CD4-positive, alpha-beta T cell (primary cell): Measurements from ENCODE around the gene PTH2. TPM values are rescaled to one million over a fixed set of nuclear protein-coding genes. Genes with fewer than 3 reads are reported as not detected.

Experiments
- ATAC-seq: fragments of 200-7000 bp; cut with Tn5 transposase; one replicate; pipeline ENCODE4 v1.10.0; 2022; ENCODE audit warnings: mild to moderate bottlenecking; ENCODE audit not compliant: poor library complexity
- CTCF ChIA-PET: fragments of 350-600 bp; sonication (Branson Sonifier 250); formaldehyde crosslinking; loops from one replicate; lab custom pipeline; 2021; ENCODE audit warnings: antibody characterized with exemption, inconsistent platforms; lab: Charles Lee
- POLR2A ChIA-PET: fragments of 350-600 bp; sonication (Branson Sonifier 250); formaldehyde crosslinking; loops from one replicate; lab custom pipeline; 2021; ENCODE audit warnings: antibody characterized with exemption, inconsistent platforms; lab: Charles Lee
- DNase-seq, 14 experiments: peaks; one replicate each; pipeline ENCODE4 v3.0.0-alpha.2; 2013 to 2020; ENCODE audit warnings: mixed read lengths in 2 of 14
- H3K27ac ChIP-seq, 2 donors: one replicate each; pipeline versions ENCODE4 v1.5.1 to v1.7.0; 2013; ENCODE audit warnings: low read length in 2 of 2, low read depth in 1 of 2, mild to moderate bottlenecking in 1 of 2
- H3K27me3 ChIP-seq, 2 experiments: 1 replicate in 1 of 2; 2 replicates in 1 of 2; pipeline versions ENCODE4 v1.6.1 to v1.7.0; 2013; ENCODE audit warnings: low read length in 2 of 2, control low read depth in 1 of 2, mild to moderate bottlenecking in 1 of 2, moderate library complexity in 1 of 2; ENCODE audit not compliant: insufficient read depth in 2 of 2, control insufficient read depth in 1 of 2
- H3K36me3 ChIP-seq: one replicate; pipeline ENCODE4 v1.6.1; 2013; ENCODE audit warnings: low read length, control low read depth; ENCODE audit not compliant: insufficient read depth
- H3K4me1 ChIP-seq: one replicate; pipeline ENCODE4 v1.6.1; 2013; ENCODE audit warnings: low read length, control low read depth; ENCODE audit not compliant: insufficient read depth
- H3K4me3 ChIP-seq: one replicate; pipeline ENCODE4 v1.5.1; 2013; ENCODE audit warnings: mild to moderate bottlenecking, low read length, moderate library complexity
- H3K9me3 ChIP-seq, 2 experiments: 1 replicate in 1 of 2; 2 replicates in 1 of 2; pipeline versions ENCODE4 v1.6.1 to v1.7.0; 2013; ENCODE audit warnings: low read length in 2 of 2, mild to moderate bottlenecking in 2 of 2, control low read depth in 1 of 2, moderate library complexity in 1 of 2; ENCODE audit not compliant: control insufficient read depth in 1 of 2, insufficient read depth in 1 of 2
- H3K27ac Mint-ChIP-seq: one replicate; pipeline ENCODE4 v1.8.0; 2020; ENCODE audit warnings: mixed read lengths
- H3K27me3 Mint-ChIP-seq: one replicate; pipeline ENCODE4 v1.8.0; 2021; ENCODE audit warnings: mixed read lengths
- H3K36me3 Mint-ChIP-seq: one replicate; pipeline ENCODE4 v1.8.0; 2021; ENCODE audit warnings: low read depth, mixed read lengths
- H3K4me1 Mint-ChIP-seq: one replicate; pipeline ENCODE4 v1.8.0; 2021; ENCODE audit warnings: low read depth, mixed read lengths
- H3K4me3 Mint-ChIP-seq: one replicate; pipeline ENCODE4 v1.8.0; 2020; ENCODE audit warnings: mild to moderate bottlenecking, mixed read lengths
- H3K9me3 Mint-ChIP-seq: one replicate; pipeline ENCODE4 v1.8.0; 2020; ENCODE audit warnings: mixed read lengths
- CTCF ChIP-seq: fragments of 200-600 bp; IDR thresholded peaks from one replicate; pipeline ENCODE4 v1.8.0; 2022; ENCODE audit warnings: antibody characterized with exemption, mild to moderate bottlenecking
- intact Hi-C, 2 experiments: fragments of 100-400 bp; cut with DNase I in 1 of 2; cut with micrococcal nuclease in 1 of 2; formaldehyde crosslinking; loops; one replicate each; pipeline versions ENCODE4 v1.15.1 to v1.9.0; 2023 to 2025; cut with DNase I, micrococcal nuclease
- total RNA-seq, 174 experiments: library from RNA in 2 of 174; stranded (reverse) in 2 of 174; gene quantifications; one replicate each; pipeline ENCODE4 v1.2.3 and lab custom pipeline; 2021 to 2026

The PTH2 gene
- total RNA-seq, 2 experiments from 2014 or later = not detected

- no peaks in the 10 kb centered on the region for H3K9me3 Mint-ChIP-seq
- H3K36me3 Mint-ChIP-seq = no peaks in the 10 kb centered on the region
- no peak overlapping the region for H3K27ac Mint-ChIP-seq
- Histone ChIP-seq H3K36me3 (no peaks in the 10 kb centered on the region), H3K27me3 (peaks cover 74 to 94% of the 10 kb centered on the region in 2 experiments), H3K4me3 (peak overlapping the region; percentile 30), H3K27ac (no peak overlapping the region), H3K9me3 (peaks cover 0 to 25% of the 10 kb centered on the region in 2 experiments), H3K4me1 (peaks cover 53% of the 10 kb centered on the region)
- H3K4me3 Mint-ChIP-seq = peak overlapping the region; percentile 82
- DNase-seq = peak in 10 of 14 experiments; percentile 25 to 76 (median 42)
- peaks cover 62% of the 10 kb centered on the region for H3K4me1 Mint-ChIP-seq
- CTCF ChIA-PET = interaction anchor here (0.6 to 1.2 kb wide), 4 partner anchors 11 to 48 kb away, joined by 3 to 6 read pairs (median 4); no protein-coding TSS in a partner anchor
- POLR2A ChIA-PET = interaction anchor here (4.2 kb wide), 1 partner anchor 12 kb away, joined by 20 read pairs; no protein-coding TSS in a partner anchor
- ATAC-seq = peak; percentile 66
- intact Hi-C loops = loop anchor here in 1 of 2 experiments (2.0 kb wide), 1 partner anchor 14 kb away; no protein-coding TSS in a partner anchor
- H3K27me3 Mint-ChIP-seq = peaks cover 88% of the 10 kb centered on the region
- TF ChIP-seq CTCF = peak; percentile 45
These were observed 702 bp downstream of the PTH2 start for GRCh38 chr19:49422407-49423070.

- ATAC-seq = no peak
- intact Hi-C loops = loop anchor here in 1 of 2 experiments (1.0 to 2.0 kb wide), 2 partner anchors 13 to 30 kb away; no protein-coding TSS in a partner anchor
- no peaks in the 10 kb centered on the region for H3K36me3 Mint-ChIP-seq
- ChIA-PET POLR2A (interaction anchor here (4.2 kb wide), 1 partner anchor 11 kb away, joined by 20 read pairs; no protein-coding TSS in a partner anchor), CTCF (interaction anchor here (0.6 to 1.2 kb wide), 4 partner anchors 12 to 48 kb away, joined by 3 to 6 read pairs (median 4); no protein-coding TSS in a partner anchor)
- Histone ChIP-seq H3K4me3 (no peak overlapping the region), H3K27ac (no peak overlapping the region), H3K27me3 (peaks cover 68 to 88% of the 10 kb centered on the region in 2 experiments), H3K36me3 (no peaks in the 10 kb centered on the region), H3K9me3 (peaks cover 0 to 21% of the 10 kb centered on the region in 2 experiments), H3K4me1 (peaks cover 50% of the 10 kb centered on the region)
- no peak overlapping the region for H3K27ac Mint-ChIP-seq
- TF ChIP-seq CTCF = no peak
- H3K4me1 Mint-ChIP-seq = peaks cover 59% of the 10 kb centered on the region
- H3K27me3 Mint-ChIP-seq = peaks cover 85% of the 10 kb centered on the region
- H3K4me3 Mint-ChIP-seq = peak overlapping the region; percentile 79
- no peak for DNase-seq
- H3K9me3 Mint-ChIP-seq = no peaks in the 10 kb centered on the region
These were observed 1.4 kb downstream of the PTH2 start for GRCh38 chr19:49421878-49422202.

- CTCF ChIA-PET = interaction anchor here (0.5 to 1.9 kb wide), 5 partner anchors 29 to 295 kb away, joined by 3 to 5 read pairs (median 4); no protein-coding TSS in a partner anchor
- H3K4me3 Mint-ChIP-seq = peak overlapping the region; percentile 79
- H3K36me3 ChIP-seq = no peaks in the 10 kb centered on the region
- intact Hi-C loops = loop anchor here in 1 of 2 experiments (1.0 kb wide), 1 partner anchor 29 kb away; no protein-coding TSS in a partner anchor
- H3K27ac Mint-ChIP-seq = no peak overlapping the region
- TF ChIP-seq CTCF = no peak
- H3K4me3 ChIP-seq = no peak overlapping the region
- peak; percentile 45 for ATAC-seq
- POLR2A ChIA-PET = interaction anchor here (1.3 to 4.2 kb wide), 2 partner anchors 11 to 13 kb away, joined by 3 to 20 read pairs; no protein-coding TSS in a partner anchor
- peaks cover 53% of the 10 kb centered on the region for H3K4me1 Mint-ChIP-seq
- H3K36me3 Mint-ChIP-seq = no peaks in the 10 kb centered on the region
- no peaks in the 10 kb centered on the region for H3K9me3 Mint-ChIP-seq
- peaks cover 45% of the 10 kb centered on the region for H3K4me1 ChIP-seq
- peak in 5 of 14 experiments; percentile 31 to 64 (median 57) for DNase-seq
- H3K27me3 ChIP-seq = peaks cover 65 to 82% of the 10 kb centered on the region in 2 experiments
- peaks cover 0 to 17% of the 10 kb centered on the region in 2 experiments for H3K9me3 ChIP-seq
- H3K27me3 Mint-ChIP-seq = peaks cover 79% of the 10 kb centered on the region
- no peak overlapping the region for H3K27ac ChIP-seq
These were observed 2.0 kb downstream of the PTH2 start for GRCh38 chr19:49421039-49421877.
